ENCODE measurements around the gene CREB3L2.

- TF ChIP-seq CTCF (IDR thresholded peaks at IDR 0.05), result no peak
- TF ChIP-seq POLR2A (IDR thresholded peaks at IDR 0.05), result no peak
Observed at GRCh38 chr7:138033241-138033640, 31.4 kb upstream of the CREB3L2 start.

Data from lower leg skin (tissue), 3 donors.